ENCODE results near the gene LHPP.

The LHPP gene

GRCh38 chr10:124512600-124512999 lies 51.0 kb downstream of the LHPP start:
- Histone ChIP-seq H3K9me3 (replicated peaks in 1 of 11) (no peaks in the 10 kb centered on the region), H3K4me2 (no peak overlapping the region), H3K4me3 (no peak overlapping the region), H3K27me3 (no peaks in the 10 kb centered on the region), H3K36me3 (no peaks in the 10 kb centered on the region), H4K20me1 (peaks cover 0 to 4% (median 0%) of the 10 kb centered on the region in 11 experiments; a peak in 1 of 22 replicates), H3K9ac (no peak overlapping the region), H3K27ac (no peak overlapping the region), H3K4me1 (peaks cover 0 to 13% (median 6%) of the 10 kb centered on the region in 10 experiments; a peak in 7 of 20 replicates)
- TF ChIP-seq Cebpa-rat (IDR thresholded peaks at IDR 0.05) = no peak

GRCh38 chr10:124515244-124515970 lies 53.8 kb downstream of the LHPP start:
- H3K9me3 ChIP-seq (replicated peaks in 1 of 11) = no peaks in the 10 kb centered on the region
- H4K20me1 ChIP-seq = peaks cover 0 to 4% (median 0%) of the 10 kb centered on the region in 11 experiments; a peak in 1 of 22 replicates
- H3K27me3 ChIP-seq = no peaks in the 10 kb centered on the region
- no peak for TF ChIP-seq Cebpa-rat (IDR thresholded peaks at IDR 0.05)
- no peak overlapping the region for H3K4me2 ChIP-seq
- no peak overlapping the region for H3K27ac ChIP-seq
- no peak overlapping the region for H3K4me3 ChIP-seq
- H3K36me3 ChIP-seq = no peaks in the 10 kb centered on the region
- no peak overlapping the region for H3K9ac ChIP-seq
- peaks cover 0 to 7% (median 1%) of the 10 kb centered on the region in 10 experiments; a peak in 8 of 20 replicates for H3K4me1 ChIP-seq

GRCh38 chr10:124516181-124516580 lies 54.6 kb downstream of the LHPP start:
- peaks cover 0 to 9% (median 7%) of the 10 kb centered on the region in 10 experiments; a peak in 13 of 20 replicates for H3K4me1 ChIP-seq
- H3K27me3 ChIP-seq = no peaks in the 10 kb centered on the region
- H3K9me3 ChIP-seq (replicated peaks in 1 of 11) = no peaks in the 10 kb centered on the region
- no peak overlapping the region for H3K4me2 ChIP-seq
- H3K9ac ChIP-seq = no peak overlapping the region
- H4K20me1 ChIP-seq = peaks cover 0 to 4% (median 0%) of the 10 kb centered on the region in 11 experiments; a peak in 1 of 22 replicates
- no peaks in the 10 kb centered on the region for H3K36me3 ChIP-seq
- TF ChIP-seq Cebpa-rat (IDR thresholded peaks at IDR 0.05) = no peak
- H3K27ac ChIP-seq = no peak overlapping the region
- H3K4me3 ChIP-seq = no peak overlapping the region

GRCh38 chr10:124516746-124517397 lies 55.2 kb downstream of the LHPP start:
- Histone ChIP-seq H3K4me3 (no peak overlapping the region), H3K4me1 (peaks cover 0 to 16% (median 10%) of the 10 kb centered on the region in 10 experiments; a peak in 13 of 20 replicates), H3K9me3 (replicated peaks in 1 of 11) (no peaks in the 10 kb centered on the region), H4K20me1 (peaks cover 0 to 4% (median 0%) of the 10 kb centered on the region in 11 experiments; a peak in 1 of 22 replicates), H3K27me3 (no peaks in the 10 kb centered on the region), H3K4me2 (no peak overlapping the region), H3K9ac (no peak overlapping the region), H3K27ac (no peak overlapping the region), H3K36me3 (no peaks in the 10 kb centered on the region)
- no peak for TF ChIP-seq Cebpa-rat (IDR thresholded peaks at IDR 0.05)

- Histone ChIP-seq H3K4me2 (no peak overlapping the region), H3K36me3 (no peaks in the 10 kb centered on the region), H3K27me3 (no peaks in the 10 kb centered on the region), H3K27ac (no peak overlapping the region), H3K9ac (no peak overlapping the region), H3K4me1 (peaks cover 3 to 22% (median 15%) of the 10 kb centered on the region in 10 experiments; a peak in 19 of 20 replicates), H3K4me3 (no peak overlapping the region), H4K20me1 (peaks cover 0 to 4% (median 0%) of the 10 kb centered on the region in 11 experiments; a peak in 2 of 22 replicates), H3K9me3 (replicated peaks in 1 of 11) (no peaks in the 10 kb centered on the region)
- no peak for TF ChIP-seq Cebpa-rat (IDR thresholded peaks at IDR 0.05)
These were observed 55.8 kb downstream of the LHPP start for GRCh38 chr10:124517461-124517860.

- H4K20me1 ChIP-seq = peaks cover 0 to 4% (median 0%) of the 10 kb centered on the region in 11 experiments; a peak in 2 of 22 replicates
- peaks cover 7 to 27% (median 20%) of the 10 kb centered on the region in 10 experiments for H3K4me1 ChIP-seq
- H3K9ac ChIP-seq = no peak overlapping the region
- no peak overlapping the region for H3K4me3 ChIP-seq
- H3K9me3 ChIP-seq (replicated peaks in 1 of 11) = no peaks in the 10 kb centered on the region
- H3K36me3 ChIP-seq = no peaks in the 10 kb centered on the region
- TF ChIP-seq Cebpa-rat (IDR thresholded peaks at IDR 0.05) = no peak
- H3K27me3 ChIP-seq = no peaks in the 10 kb centered on the region
- no peak overlapping the region for H3K27ac ChIP-seq
- no peak overlapping the region for H3K4me2 ChIP-seq
These were observed 56.3 kb downstream of the LHPP start for GRCh38 chr10:124517931-124518330.

GRCh38 chr10:124518366-124518765 lies 56.7 kb downstream of the LHPP start:
- Histone ChIP-seq H4K20me1 (peaks cover 0 to 4% (median 0%) of the 10 kb centered on the region in 11 experiments; a peak in 2 of 22 replicates), H3K4me2 (no peak overlapping the region), H3K9ac (no peak overlapping the region), H3K9me3 (replicated peaks in 1 of 11) (no peaks in the 10 kb centered on the region), H3K27me3 (no peaks in the 10 kb centered on the region), H3K4me1 (peaks cover 12 to 31% (median 24%) of the 10 kb centered on the region in 10 experiments), H3K27ac (no peak overlapping the region), H3K4me3 (no peak overlapping the region), H3K36me3 (no peaks in the 10 kb centered on the region)
- TF ChIP-seq Cebpa-rat (IDR thresholded peaks at IDR 0.05) = no peak

GRCh38 chr10:124520558-124521428 lies 59.2 kb downstream of the LHPP start:
- Histone ChIP-seq H3K4me2 (peak overlapping the region in 4 of 11 experiments; percentile 15 to 48 (median 42); a peak in 7 of 22 replicates), H3K4me1 (peaks cover 22 to 53% (median 41%) of the 10 kb centered on the region in 10 experiments), H3K9ac (peak overlapping the region in 4 of 11 experiments; percentile 3 to 21 (median 10); a peak in 3 of 22 replicates), H3K4me3 (no peak overlapping the region), H3K9me3 (replicated peaks in 1 of 11) (no peaks in the 10 kb centered on the region), H3K36me3 (no peaks in the 10 kb centered on the region), H3K27me3 (no peaks in the 10 kb centered on the region), H3K27ac (0 out of 22 replicates have a peak overlapping the region, but pooled peaks of 1 of the 11 experiments have one; percentile 26), H4K20me1 (no peaks in the 10 kb centered on the region; a peak in 1 of 22 replicates)
- no peak for TF ChIP-seq Cebpa-rat (IDR thresholded peaks at IDR 0.05)

Data from BLaER1 treated with 17β-estradiol and CSF1 and Interleukin-3, amounts not matched to agents 10 nM and 100 nM (cell line).